ENCODE results near the gene VMAC.

The VMAC gene

DNA sequence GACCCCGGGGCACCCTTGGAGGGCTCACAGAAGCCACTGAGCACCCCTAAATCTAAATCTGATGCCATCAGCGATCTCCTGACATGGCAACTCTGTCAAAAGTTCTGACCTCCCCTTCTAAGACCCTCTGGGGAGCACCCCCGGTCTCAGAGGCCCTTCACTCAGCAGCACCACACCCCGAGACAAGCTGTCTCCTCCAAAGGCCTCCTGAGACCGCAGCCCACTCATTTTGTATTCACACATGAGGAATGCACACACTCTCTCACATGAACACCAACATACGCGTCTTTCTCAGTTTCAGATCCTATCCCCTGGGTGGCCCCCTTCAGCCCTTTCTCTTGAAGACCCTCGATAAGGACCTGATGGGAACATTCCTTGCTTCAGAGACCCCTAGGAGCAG lies 3.7 kb upstream of the VMAC start:
- in situ Hi-C loops (cut with HindIII; ENCODE audit: low sequenced_read_pairs): no loop called here
- H3K4me3 ChIP-seq (ENCODE audit: low read depth, low read length): no peak overlapping the region
- TF ChIP-seq, protein P1, sequence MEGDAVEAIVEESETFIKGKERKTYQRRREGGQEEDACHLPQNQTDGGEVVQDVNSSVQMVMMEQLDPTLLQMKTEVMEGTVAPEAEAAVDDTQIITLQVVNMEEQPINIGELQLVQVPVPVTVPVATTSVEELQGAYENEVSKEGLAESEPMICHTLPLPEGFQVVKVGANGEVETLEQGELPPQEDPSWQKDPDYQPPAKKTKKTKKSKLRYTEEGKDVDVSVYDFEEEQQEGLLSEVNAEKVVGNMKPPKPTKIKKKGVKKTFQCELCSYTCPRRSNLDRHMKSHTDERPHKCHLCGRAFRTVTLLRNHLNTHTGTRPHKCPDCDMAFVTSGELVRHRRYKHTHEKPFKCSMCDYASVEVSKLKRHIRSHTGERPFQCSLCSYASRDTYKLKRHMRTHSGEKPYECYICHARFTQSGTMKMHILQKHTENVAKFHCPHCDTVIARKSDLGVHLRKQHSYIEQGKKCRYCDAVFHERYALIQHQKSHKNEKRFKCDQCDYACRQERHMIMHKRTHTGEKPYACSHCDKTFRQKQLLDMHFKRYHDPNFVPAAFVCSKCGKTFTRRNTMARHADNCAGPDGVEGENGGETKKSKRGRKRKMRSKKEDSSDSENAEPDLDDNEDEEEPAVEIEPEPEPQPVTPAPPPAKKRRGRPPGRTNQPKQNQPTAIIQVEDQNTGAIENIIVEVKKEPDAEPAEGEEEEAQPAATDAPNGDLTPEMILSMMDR (IDR thresholded peaks at IDR 0.05; ENCODE audit: low read depth, low read length): no peak
- DNase-seq (ENCODE audit: low read depth, low spot score): no peak

DNA sequence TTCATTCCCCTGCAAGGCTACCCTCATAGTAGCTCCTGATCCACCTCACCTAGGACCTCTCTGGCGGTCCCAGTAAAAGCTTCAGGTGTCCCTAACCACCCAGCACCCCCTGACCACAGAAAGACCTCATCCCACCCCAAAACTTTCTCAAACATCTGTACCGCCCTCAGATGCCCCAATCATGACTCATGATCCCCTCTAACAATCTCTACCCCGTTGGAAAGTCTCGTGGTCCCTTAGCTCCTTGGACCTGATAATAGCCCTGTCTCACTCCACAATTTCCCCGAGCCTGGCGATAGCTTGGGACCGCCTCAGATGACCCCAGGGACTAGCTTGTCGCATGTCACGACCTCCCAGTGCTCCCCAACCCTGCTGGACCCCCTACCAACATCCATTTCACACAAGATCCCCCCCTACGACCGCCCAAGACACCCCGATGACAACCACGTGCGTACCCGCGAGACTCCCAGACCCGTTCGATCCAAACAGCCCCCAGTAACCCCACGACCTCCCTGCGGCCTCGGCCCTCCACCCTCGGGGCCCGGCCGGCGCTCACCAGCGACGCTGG lies 1.5 kb upstream of the VMAC start:
- no peak for DNase-seq (ENCODE audit: low read depth, low spot score)
- in situ Hi-C loops (cut with HindIII; ENCODE audit: low sequenced_read_pairs): no loop called here
- peak overlapping the region; percentile 98 for H3K4me3 ChIP-seq (ENCODE audit: low read depth, low read length)
- TF ChIP-seq, protein P1 (IDR thresholded peaks at IDR 0.05; ENCODE audit: low read depth, low read length): no peak

DNA sequence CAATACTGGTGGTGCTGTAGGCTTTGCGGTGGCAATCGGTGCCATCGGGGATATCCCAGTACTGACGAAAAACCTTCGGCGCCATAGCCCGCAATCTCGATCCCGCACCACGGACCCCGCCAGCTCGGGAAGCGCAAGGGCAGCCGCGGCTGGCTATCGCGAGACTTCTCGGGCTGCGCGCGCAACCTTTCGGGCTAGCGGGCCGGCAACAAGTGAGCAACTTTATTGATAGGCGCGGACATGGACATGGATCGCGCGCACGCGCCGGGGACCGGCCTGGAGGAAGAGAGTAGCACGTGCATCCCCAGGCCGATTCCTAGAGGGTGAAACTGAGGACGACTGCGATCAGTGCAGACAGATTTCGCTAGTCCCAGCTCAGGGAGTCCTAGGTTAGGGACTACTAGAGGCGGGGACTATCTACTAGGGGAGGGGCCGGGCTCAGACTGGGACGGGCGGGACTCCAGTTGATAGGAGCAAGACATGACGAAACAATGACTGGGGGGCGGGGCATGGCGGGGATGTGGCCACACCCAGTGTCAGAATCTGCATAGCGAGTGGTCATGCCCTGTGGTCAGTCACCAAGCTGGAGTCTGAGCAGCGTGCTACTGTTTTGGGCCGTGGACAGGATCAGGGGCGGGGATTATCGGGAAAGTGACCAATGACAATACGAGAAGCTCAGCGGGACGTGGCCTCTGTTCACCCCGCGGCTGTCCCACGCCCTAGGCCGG lies 884 bp upstream of the VMAC start, which contains the start of gene NDUFA11:
TSS of gene NDUFA11 (minus strand) at position 167 of the 728 bp plus-strand sequence. CDS start at position 85, 82 bp downstream.
- H3K4me3 ChIP-seq (ENCODE audit: low read depth, low read length): peak within 1 kb of the TSS; percentile 98
- in situ Hi-C loops (cut with HindIII; ENCODE audit: low sequenced_read_pairs): no loop called here
- DNase-seq (ENCODE audit: low read depth, low spot score): peak; percentile 99
- TF ChIP-seq, protein P1 (IDR thresholded peaks at IDR 0.05; ENCODE audit: low read depth, low read length): no peak

DNA sequence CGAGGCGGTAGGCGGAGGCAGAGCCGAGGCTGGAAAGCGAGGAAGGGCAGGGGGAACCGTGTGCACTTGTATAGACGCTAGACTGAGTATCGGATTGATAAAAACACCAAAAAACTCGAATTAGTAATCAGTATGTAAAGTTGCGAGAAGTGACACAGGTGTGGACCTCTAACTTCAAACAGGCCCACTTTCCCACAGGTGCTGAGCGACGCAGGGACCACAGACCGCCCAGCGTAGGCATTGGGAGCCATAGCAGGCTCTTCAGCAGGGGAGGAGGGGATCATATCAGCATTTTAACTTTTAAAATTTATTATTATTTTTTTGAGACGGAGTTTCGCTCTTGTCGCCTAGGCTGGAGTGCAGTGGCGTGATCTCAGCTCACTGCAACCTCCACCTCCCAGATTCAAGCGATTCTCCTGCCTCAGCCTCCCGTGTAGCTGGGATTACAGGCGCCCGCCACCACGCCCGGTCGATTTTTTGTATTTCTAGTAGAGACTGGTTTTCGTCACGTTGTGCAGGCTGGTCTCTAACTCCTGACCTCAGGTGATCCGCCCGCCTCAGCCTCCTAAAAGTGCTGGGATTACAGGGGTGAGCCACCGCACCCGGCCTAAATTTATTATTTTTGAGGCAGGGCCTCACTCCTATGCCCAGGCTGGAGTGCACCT lies 574 bp downstream of the VMAC start:
- H3K4me3 ChIP-seq (ENCODE audit: low read depth, low read length): peak overlapping the region; percentile 98
- DNase-seq (ENCODE audit: low read depth, low spot score): no peak
- TF ChIP-seq, protein P1 (IDR thresholded peaks at IDR 0.05; ENCODE audit: low read depth, low read length): no peak
- in situ Hi-C loops (cut with HindIII; ENCODE audit: low sequenced_read_pairs): no loop called here

DNA sequence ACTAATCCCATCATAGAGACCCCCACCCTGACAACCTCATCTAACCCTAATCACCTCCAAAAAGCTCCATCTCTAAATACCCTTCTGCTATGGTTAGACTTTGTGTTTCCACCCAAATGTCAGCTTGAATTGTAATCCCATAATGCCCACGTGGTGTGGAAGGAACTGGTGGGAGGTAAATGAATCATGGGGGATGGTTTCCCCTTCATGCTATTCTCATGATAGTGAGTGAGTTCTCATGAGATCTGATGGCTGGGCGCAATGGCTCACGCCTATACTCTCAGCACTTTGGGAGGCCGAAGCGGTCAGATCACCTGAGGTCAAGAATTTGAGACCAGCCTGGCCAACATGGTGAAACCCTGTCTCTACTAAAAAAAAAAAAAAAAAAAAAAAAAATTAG lies 2.6 kb downstream of the VMAC start:
- H3K4me3 ChIP-seq (ENCODE audit: low read depth, low read length): no peak overlapping the region
- TF ChIP-seq, protein P1 (IDR thresholded peaks at IDR 0.05; ENCODE audit: low read depth, low read length): no peak
- no peak for DNase-seq (ENCODE audit: low read depth, low spot score)
- in situ Hi-C loops (cut with HindIII; ENCODE audit: low sequenced_read_pairs): no loop called here

DNA sequence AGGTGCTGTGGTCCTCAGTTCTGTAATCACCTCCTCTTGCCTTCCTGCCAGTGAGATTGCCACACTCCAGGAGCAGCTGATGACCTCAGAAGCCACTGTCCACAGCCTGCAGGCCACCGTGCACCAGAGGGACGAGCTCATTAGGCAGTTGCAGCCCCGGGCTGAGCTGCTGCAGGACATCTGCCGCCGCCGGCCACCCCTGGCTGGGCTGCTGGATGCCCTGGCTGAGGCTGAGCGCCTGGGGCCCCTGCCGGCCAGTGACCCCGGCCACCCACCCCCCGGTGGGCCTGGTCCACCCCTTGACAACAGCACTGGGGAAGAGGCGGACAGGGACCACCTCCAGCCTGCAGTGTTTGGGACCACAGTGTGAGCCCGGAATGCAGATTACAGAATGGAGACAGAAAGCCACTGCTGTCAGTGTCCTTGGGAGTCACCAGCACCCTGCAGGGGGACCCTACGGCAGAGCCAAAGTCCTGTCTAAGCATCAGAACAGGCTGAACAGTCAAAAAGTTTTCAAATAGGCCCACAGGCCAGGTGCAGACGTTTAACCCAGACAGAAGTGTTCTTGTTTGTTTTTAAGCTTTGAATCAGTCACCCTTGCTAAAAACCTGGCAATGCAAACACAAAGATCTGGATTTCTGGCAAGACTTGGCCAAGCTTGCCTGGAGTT lies 4.2 kb downstream of the VMAC start:
- in situ Hi-C loops (cut with HindIII; ENCODE audit: low sequenced_read_pairs): no loop called here
- no peak overlapping the region for H3K4me3 ChIP-seq (ENCODE audit: low read depth, low read length)
- no peak for DNase-seq (ENCODE audit: low read depth, low spot score)
- TF ChIP-seq, protein P1 (IDR thresholded peaks at IDR 0.05; ENCODE audit: low read depth, low read length): no peak
